AML-193 (cell line): ENCODE data around the gene CDH24.

Experiments used
- DNase-seq, 2 experiments: peaks; one replicate each; lab custom pipeline; 2025; lab: John Stamatoyannopoulos, UW

CDH24 gene

GRCh38 chr14:23060536-23061260, 3.4 kb upstream of the CDH24 start:
- DNase-seq = no peak

GRCh38 chr14:23058654-23059504, 1.6 kb upstream of the CDH24 start:
- no peak for DNase-seq

- no peak for DNase-seq
Measured at GRCh38 chr14:23057757-23058653, 685 bp upstream of the CDH24 start.

GRCh38 chr14:23056145-23056955, 970 bp downstream of the CDH24 start:
- DNase-seq = no peak

GRCh38 chr14:23055621-23056144, 1.6 kb downstream of the CDH24 start:
- no peak for DNase-seq

GRCh38 chr14:23055147-23055550, 2.2 kb downstream of the CDH24 start:
- DNase-seq = no peak

- no peak for DNase-seq
Measured at GRCh38 chr14:23054000-23054811, 3.1 kb downstream of the CDH24 start.

- DNase-seq = no peak
Measured at GRCh38 chr14:23053426-23053825, 3.9 kb downstream of the CDH24 start.

GRCh38 chr14:23052671-23053070, 4.6 kb downstream of the CDH24 start:
- DNase-seq = no peak

GRCh38 chr14:23052182-23052623, 5.1 kb downstream of the CDH24 start:
- no peak for DNase-seq

GRCh38 chr14:23051141-23052057, 5.9 kb downstream of the CDH24 start:
- no peak for DNase-seq

GRCh38 chr14:23049011-23049410, 8.3 kb downstream of the CDH24 start:
- no peak for DNase-seq

- DNase-seq = no peak
Measured at GRCh38 chr14:23047751-23048693, 9.3 kb downstream of the CDH24 start.

GRCh38 chr14:23047034-23047634, 10.2 kb downstream of the CDH24 start:
- no peak for DNase-seq

GRCh38 chr14:23045419-23046357, 11.6 kb downstream of the CDH24 start:
- DNase-seq = no peak

- no peak for DNase-seq
Measured at GRCh38 chr14:23044840-23045239, 12.5 kb downstream of the CDH24 start.
